ENCODE measurements around the gene CCDC34. TPM values are rescaled to one million over a fixed set of nuclear protein-coding genes. Genes with fewer than 3 reads are reported as not detected.

Gene CCDC34
- total RNA-seq, 2 experiments from 2014 or later, result 1.3 to 1.6 TPM

GRCh38 chr11:27408246-27408800, 45.3 kb upstream of the CCDC34 start:
- ChIA-PET CTCF (no interaction called here), POLR2A (no interaction called here)
- no peak for ATAC-seq (ENCODE audit: poor library complexity)
- Mint-ChIP-seq H3K27ac (no peak overlapping the region), H3K4me3 (no peak overlapping the region), H3K4me1 (ENCODE audit: low read depth) (no peaks in the 10 kb centered on the region), H3K36me3 (ENCODE audit: low read depth) (no peaks in the 10 kb centered on the region), H3K9me3 (no peaks in the 10 kb centered on the region), H3K27me3 (no peaks in the 10 kb centered on the region)
- H3K27me3 ChIP-seq (ENCODE audit: control insufficient read depth in 1 of 2, insufficient read depth in 2 of 2, low read length in 2 of 2), result no peaks in the 10 kb centered on the region
- no peaks in the 10 kb centered on the region for H3K9me3 ChIP-seq (ENCODE audit: control insufficient read depth in 1 of 2, insufficient read depth in 1 of 2, low read length in 2 of 2)
- TF ChIP-seq, protein P1, sequence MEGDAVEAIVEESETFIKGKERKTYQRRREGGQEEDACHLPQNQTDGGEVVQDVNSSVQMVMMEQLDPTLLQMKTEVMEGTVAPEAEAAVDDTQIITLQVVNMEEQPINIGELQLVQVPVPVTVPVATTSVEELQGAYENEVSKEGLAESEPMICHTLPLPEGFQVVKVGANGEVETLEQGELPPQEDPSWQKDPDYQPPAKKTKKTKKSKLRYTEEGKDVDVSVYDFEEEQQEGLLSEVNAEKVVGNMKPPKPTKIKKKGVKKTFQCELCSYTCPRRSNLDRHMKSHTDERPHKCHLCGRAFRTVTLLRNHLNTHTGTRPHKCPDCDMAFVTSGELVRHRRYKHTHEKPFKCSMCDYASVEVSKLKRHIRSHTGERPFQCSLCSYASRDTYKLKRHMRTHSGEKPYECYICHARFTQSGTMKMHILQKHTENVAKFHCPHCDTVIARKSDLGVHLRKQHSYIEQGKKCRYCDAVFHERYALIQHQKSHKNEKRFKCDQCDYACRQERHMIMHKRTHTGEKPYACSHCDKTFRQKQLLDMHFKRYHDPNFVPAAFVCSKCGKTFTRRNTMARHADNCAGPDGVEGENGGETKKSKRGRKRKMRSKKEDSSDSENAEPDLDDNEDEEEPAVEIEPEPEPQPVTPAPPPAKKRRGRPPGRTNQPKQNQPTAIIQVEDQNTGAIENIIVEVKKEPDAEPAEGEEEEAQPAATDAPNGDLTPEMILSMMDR (IDR thresholded peaks at IDR 0.05), result no peak
- no peaks in the 10 kb centered on the region for H3K36me3 ChIP-seq (ENCODE audit: insufficient read depth, low read length)
- intact Hi-C loops (cut with DNase I, micrococcal nuclease), result no loop called here
- no peak for DNase-seq
- no peak overlapping the region for H3K27ac ChIP-seq (ENCODE audit: low read depth in 1 of 2, low read length in 2 of 2)
- H3K4me1 ChIP-seq (ENCODE audit: insufficient read depth, low read length), result no peaks in the 10 kb centered on the region
- no peak overlapping the region for H3K4me3 ChIP-seq (ENCODE audit: low read length)

- ATAC-seq (ENCODE audit: poor library complexity), result no peak
- H3K27ac Mint-ChIP-seq, result no peak overlapping the region
- POLR2A ChIA-PET, result no interaction called here
- no peak for DNase-seq
- no peaks in the 10 kb centered on the region for H3K36me3 Mint-ChIP-seq (ENCODE audit: low read depth)
- H3K4me3 Mint-ChIP-seq, result no peak overlapping the region
- Histone ChIP-seq H3K4me3 (ENCODE audit: low read length) (no peak overlapping the region), H3K27ac (ENCODE audit: low read depth in 1 of 2, low read length in 2 of 2) (no peak overlapping the region), H3K36me3 (ENCODE audit: insufficient read depth, low read length) (no peaks in the 10 kb centered on the region), H3K4me1 (ENCODE audit: insufficient read depth, low read length) (no peaks in the 10 kb centered on the region), H3K9me3 (ENCODE audit: control insufficient read depth in 1 of 2, insufficient read depth in 1 of 2, low read length in 2 of 2) (no peaks in the 10 kb centered on the region), H3K27me3 (ENCODE audit: control insufficient read depth in 1 of 2, insufficient read depth in 2 of 2, low read length in 2 of 2) (no peaks in the 10 kb centered on the region)
- no peaks in the 10 kb centered on the region for H3K4me1 Mint-ChIP-seq (ENCODE audit: low read depth)
- H3K27me3 Mint-ChIP-seq, result no peaks in the 10 kb centered on the region
- CTCF ChIA-PET, result interaction anchor here (0.5 to 1.4 kb wide), 2 partner anchors 15 to 114 kb away, joined by 3 to 4 read pairs; no protein-coding TSS in a partner anchor
- intact Hi-C loops (cut with DNase I, micrococcal nuclease), result no loop called here
- no peaks in the 10 kb centered on the region for H3K9me3 Mint-ChIP-seq
- TF ChIP-seq, protein P1 (IDR thresholded peaks at IDR 0.05), result no peak
These were observed 43.7 kb upstream of the CCDC34 start for GRCh38 chr11:27406498-27407354.

- H3K4me3 Mint-ChIP-seq, result no peak overlapping the region
- H3K4me1 Mint-ChIP-seq (ENCODE audit: low read depth), result no peaks in the 10 kb centered on the region
- no peaks in the 10 kb centered on the region for H3K36me3 Mint-ChIP-seq (ENCODE audit: low read depth)
- DNase-seq, result no peak
- no peaks in the 10 kb centered on the region for H3K9me3 Mint-ChIP-seq
- no peak overlapping the region for H3K4me3 ChIP-seq (ENCODE audit: low read length)
- ChIA-PET POLR2A (no interaction called here), CTCF (no interaction called here)
- ATAC-seq (ENCODE audit: poor library complexity), result no peak
- no peaks in the 10 kb centered on the region for H3K27me3 ChIP-seq (ENCODE audit: control insufficient read depth in 1 of 2, insufficient read depth in 2 of 2, low read length in 2 of 2)
- intact Hi-C loops (cut with DNase I, micrococcal nuclease), result no loop called here
- H3K27ac ChIP-seq (ENCODE audit: low read depth in 1 of 2, low read length in 2 of 2), result no peak overlapping the region
- no peaks in the 10 kb centered on the region for H3K36me3 ChIP-seq (ENCODE audit: insufficient read depth, low read length)
- H3K27me3 Mint-ChIP-seq, result no peaks in the 10 kb centered on the region
- TF ChIP-seq, protein P1 (IDR thresholded peaks at IDR 0.05), result no peak
- H3K4me1 ChIP-seq (ENCODE audit: insufficient read depth, low read length), result no peaks in the 10 kb centered on the region
- no peaks in the 10 kb centered on the region for H3K9me3 ChIP-seq (ENCODE audit: control insufficient read depth in 1 of 2, insufficient read depth in 1 of 2, low read length in 2 of 2)
- H3K27ac Mint-ChIP-seq, result no peak overlapping the region
These were observed 42.1 kb upstream of the CCDC34 start for GRCh38 chr11:27405134-27405533.
